DMS 273 (cell line): Measurements from ENCODE around the gene APEH.
A peak's percentile ranks its signal among the peaks of the same experiment; 100 is the strongest.

Experiments
- DNase-seq: peaks from one replicate; lab custom pipeline; 2025; ENCODE audit not compliant: unreplicated experiment; lab: John Stamatoyannopoulos, UW

Gene APEH

GRCh38 chr3:49673715-49674496, at the start of gene APEH:
TSS of gene APEH (plus strand) at chr3:49674351. CDS start at chr3:49674402, 51 bp downstream.
- no peak for DNase-seq

- no peak for DNase-seq
These were observed 49.1 kb upstream of the APEH start for GRCh38 chr3:49625071-49625470.

GRCh38 chr3:49626101-49626581, 48.0 kb upstream of the APEH start:
- no peak for DNase-seq

GRCh38 chr3:49626796-49627195, 47.4 kb upstream of the APEH start:
- no peak for DNase-seq

GRCh38 chr3:49627634-49628033, 46.5 kb upstream of the APEH start:
- DNase-seq, result no peak

GRCh38 chr3:49628249-49628648, 45.9 kb upstream of the APEH start:
- DNase-seq, result no peak

GRCh38 chr3:49629451-49629850, 44.7 kb upstream of the APEH start:
- DNase-seq, result no peak

GRCh38 chr3:49629866-49630265, 44.3 kb upstream of the APEH start:
- DNase-seq, result peak; percentile 67

- DNase-seq, result no peak
These were observed 43.4 kb upstream of the APEH start for GRCh38 chr3:49630784-49631183.

- DNase-seq, result peak; percentile 23
These were observed 39.4 kb upstream of the APEH start for GRCh38 chr3:49634736-49635135.

- DNase-seq, result no peak
These were observed 37.1 kb upstream of the APEH start for GRCh38 chr3:49636883-49637609.

GRCh38 chr3:49638445-49638844, 35.7 kb upstream of the APEH start:
- DNase-seq, result peak; percentile 14

- DNase-seq, result no peak
These were observed 34.6 kb upstream of the APEH start for GRCh38 chr3:49639551-49639950.

GRCh38 chr3:49641292-49641691, 32.9 kb upstream of the APEH start:
- DNase-seq, result no peak

- DNase-seq, result peak; percentile 29
These were observed 32.0 kb upstream of the APEH start for GRCh38 chr3:49641921-49642707.

GRCh38 chr3:49642708-49643145, 31.4 kb upstream of the APEH start:
- DNase-seq, result no peak

- DNase-seq, result no peak
These were observed 29.5 kb upstream of the APEH start for GRCh38 chr3:49644684-49645083.

- DNase-seq, result no peak
These were observed 27.9 kb upstream of the APEH start for GRCh38 chr3:49646236-49646635.

GRCh38 chr3:49647741-49648140, 26.4 kb upstream of the APEH start:
- DNase-seq, result no peak

GRCh38 chr3:49648354-49649019, 25.7 kb upstream of the APEH start:
- no peak for DNase-seq

- no peak for DNase-seq
These were observed 24.6 kb upstream of the APEH start for GRCh38 chr3:49649576-49649975.
